GM23338 (cell line): Measurements from ENCODE around the gene TUBGCP2.

Source experiments
- POLR2AphosphoS5 ChIP-seq: IDR thresholded peaks from 2 replicates; pipeline ENCODE4 v1.6.1; 2016; ENCODE audit warnings: antibody characterized with exemption, low read depth
- TF ChIP-seq, protein P1 (sequence below): IDR thresholded peaks from one replicate; pipeline ENCODE4 v1.6.1; 2018; ENCODE audit warnings: antibody characterized with exemption; ENCODE audit not compliant: unreplicated experiment

DNA sequence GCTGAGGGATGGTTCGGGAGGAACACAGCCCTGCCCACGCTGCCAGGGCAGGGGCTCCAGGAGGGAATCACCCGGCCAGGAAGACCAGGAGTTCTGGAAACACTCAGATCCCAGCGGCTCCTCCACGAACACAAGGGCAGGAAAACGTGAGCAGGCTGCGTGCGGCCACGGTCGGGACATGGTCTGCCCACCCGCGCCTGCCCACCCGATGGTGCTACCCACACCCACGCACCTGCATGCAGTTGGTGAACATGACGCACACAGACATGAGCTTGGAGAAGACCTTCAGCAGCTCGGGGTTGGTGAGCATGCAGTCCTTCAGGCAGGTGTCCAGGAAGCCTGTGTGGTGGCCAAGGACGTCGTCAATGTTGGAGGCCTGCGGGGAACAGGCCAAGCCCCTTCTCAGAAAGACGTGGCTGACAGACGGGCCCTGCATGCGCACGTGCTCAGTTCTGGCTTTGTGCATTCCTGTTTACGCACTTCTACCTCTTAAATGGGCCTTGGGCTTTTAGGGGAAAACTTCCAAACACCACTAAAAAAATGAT, 25.8 kb downstream of the TUBGCP2 start:
- TF ChIP-seq, protein P1, sequence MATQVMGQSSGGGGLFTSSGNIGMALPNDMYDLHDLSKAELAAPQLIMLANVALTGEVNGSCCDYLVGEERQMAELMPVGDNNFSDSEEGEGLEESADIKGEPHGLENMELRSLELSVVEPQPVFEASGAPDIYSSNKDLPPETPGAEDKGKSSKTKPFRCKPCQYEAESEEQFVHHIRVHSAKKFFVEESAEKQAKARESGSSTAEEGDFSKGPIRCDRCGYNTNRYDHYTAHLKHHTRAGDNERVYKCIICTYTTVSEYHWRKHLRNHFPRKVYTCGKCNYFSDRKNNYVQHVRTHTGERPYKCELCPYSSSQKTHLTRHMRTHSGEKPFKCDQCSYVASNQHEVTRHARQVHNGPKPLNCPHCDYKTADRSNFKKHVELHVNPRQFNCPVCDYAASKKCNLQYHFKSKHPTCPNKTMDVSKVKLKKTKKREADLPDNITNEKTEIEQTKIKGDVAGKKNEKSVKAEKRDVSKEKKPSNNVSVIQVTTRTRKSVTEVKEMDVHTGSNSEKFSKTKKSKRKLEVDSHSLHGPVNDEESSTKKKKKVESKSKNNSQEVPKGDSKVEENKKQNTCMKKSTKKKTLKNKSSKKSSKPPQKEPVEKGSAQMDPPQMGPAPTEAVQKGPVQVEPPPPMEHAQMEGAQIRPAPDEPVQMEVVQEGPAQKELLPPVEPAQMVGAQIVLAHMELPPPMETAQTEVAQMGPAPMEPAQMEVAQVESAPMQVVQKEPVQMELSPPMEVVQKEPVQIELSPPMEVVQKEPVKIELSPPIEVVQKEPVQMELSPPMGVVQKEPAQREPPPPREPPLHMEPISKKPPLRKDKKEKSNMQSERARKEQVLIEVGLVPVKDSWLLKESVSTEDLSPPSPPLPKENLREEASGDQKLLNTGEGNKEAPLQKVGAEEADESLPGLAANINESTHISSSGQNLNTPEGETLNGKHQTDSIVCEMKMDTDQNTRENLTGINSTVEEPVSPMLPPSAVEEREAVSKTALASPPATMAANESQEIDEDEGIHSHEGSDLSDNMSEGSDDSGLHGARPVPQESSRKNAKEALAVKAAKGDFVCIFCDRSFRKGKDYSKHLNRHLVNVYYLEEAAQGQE, result no peak
- TF ChIP-seq POLR2AphosphoS5, result no peak
